BJ (cell line): ENCODE results near the gene MAP4K1. TPM values are rescaled to one million over a fixed set of nuclear protein-coding genes. Genes with fewer than 3 reads are reported as not detected.
"Not testable (repeated sequence)": the region's sequence is repeated elsewhere in the genome, so short reads cannot be mapped to it uniquely, and the experiment has no call there.

Experiments used
- CTCF ChIA-PET: fragments of 350-600 bp; formaldehyde crosslinking; extraction: SDS; loops from one replicate; lab custom pipeline; 2021; ENCODE audit warnings: antibody characterized with exemption, inconsistent platforms; lab: Yijun Ruan, JAX
- POLR2A ChIA-PET: fragments of 300-600 bp; sonication (Branson Sonifier 250); formaldehyde crosslinking; extraction: SDS; loops from one replicate; lab custom pipeline; 2021; ENCODE audit warnings: antibody characterized with exemption; lab: Charles Lee
- DNase-seq: peaks from one replicate; pipeline ENCODE4 v3.0.0-alpha.2; 2011; ENCODE audit warnings: low read depth
- H3K27me3 ChIP-seq: 2 replicates; pipeline ENCODE4 v1.6.0; 2011; ENCODE audit warnings: low read length; ENCODE audit not compliant: control insufficient read depth, insufficient read depth
- H3K36me3 ChIP-seq: 2 replicates; pipeline ENCODE4 v1.5.1; 2011; ENCODE audit warnings: low read length; ENCODE audit not compliant: control insufficient read depth, insufficient read depth
- H3K4me3 ChIP-seq: 2 replicates; pipeline ENCODE4 v1.5.1; 2011; ENCODE audit warnings: low read depth, mild to moderate bottlenecking, control low read depth, low read length
- polyA plus RNA-seq: library from polyadenylated mRNA; depleted of rRNA; stranded (reverse); fragments of >200 nt; gene quantifications from 2 replicates; pipeline ENCODE4 v1.2.3, GENCODE V29; 2011
- TF ChIP-seq, protein P1 (sequence below): IDR thresholded peaks from 2 replicates; pipeline ENCODE4 v1.5.1; 2011; ENCODE audit warnings: low read depth, mild to moderate bottlenecking, control low read depth, inconsistent platforms, low read length, moderate library complexity; ENCODE audit not compliant: insufficient read depth

Gene MAP4K1
- polyA plus RNA-seq, 1 experiment: 0.25 TPM

- ChIA-PET CTCF (no interaction called here), POLR2A (no interaction called here)
- Histone ChIP-seq H3K36me3 (no peaks in the 10 kb centered on the region), H3K4me3 (no peak overlapping the region), H3K27me3 (peaks cover 12% of the 10 kb centered on the region; the same call in 1 of the 2 replicates)
- DNase-seq: no peak
- TF ChIP-seq, protein P1, sequence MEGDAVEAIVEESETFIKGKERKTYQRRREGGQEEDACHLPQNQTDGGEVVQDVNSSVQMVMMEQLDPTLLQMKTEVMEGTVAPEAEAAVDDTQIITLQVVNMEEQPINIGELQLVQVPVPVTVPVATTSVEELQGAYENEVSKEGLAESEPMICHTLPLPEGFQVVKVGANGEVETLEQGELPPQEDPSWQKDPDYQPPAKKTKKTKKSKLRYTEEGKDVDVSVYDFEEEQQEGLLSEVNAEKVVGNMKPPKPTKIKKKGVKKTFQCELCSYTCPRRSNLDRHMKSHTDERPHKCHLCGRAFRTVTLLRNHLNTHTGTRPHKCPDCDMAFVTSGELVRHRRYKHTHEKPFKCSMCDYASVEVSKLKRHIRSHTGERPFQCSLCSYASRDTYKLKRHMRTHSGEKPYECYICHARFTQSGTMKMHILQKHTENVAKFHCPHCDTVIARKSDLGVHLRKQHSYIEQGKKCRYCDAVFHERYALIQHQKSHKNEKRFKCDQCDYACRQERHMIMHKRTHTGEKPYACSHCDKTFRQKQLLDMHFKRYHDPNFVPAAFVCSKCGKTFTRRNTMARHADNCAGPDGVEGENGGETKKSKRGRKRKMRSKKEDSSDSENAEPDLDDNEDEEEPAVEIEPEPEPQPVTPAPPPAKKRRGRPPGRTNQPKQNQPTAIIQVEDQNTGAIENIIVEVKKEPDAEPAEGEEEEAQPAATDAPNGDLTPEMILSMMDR: no peak
Observed at GRCh38 chr19:38563475-38563874, 54.3 kb downstream of the MAP4K1 start.

DNA sequence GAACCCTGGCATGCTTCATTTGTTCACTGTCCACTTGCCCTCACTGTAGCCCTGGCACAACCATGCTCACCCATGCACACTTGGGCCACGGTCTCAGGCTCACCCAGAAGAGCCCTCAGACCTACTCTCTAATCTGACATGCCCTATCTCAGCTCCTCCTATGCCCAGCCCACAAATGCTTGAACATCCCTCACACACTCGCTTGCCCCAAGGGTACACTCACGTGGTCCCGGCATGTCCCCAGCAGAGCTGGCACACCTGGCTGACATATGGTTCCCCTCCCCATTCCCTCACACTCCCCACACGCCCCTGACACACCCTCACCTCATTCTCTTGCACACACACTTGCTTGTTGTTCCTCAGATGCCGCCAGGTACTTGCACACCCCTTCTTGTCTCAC is 55.7 kb downstream of the MAP4K1 start:
- CTCF ChIA-PET: interaction anchor here (0.9 kb wide), 1 partner anchor 13 kb away, joined by 5 read pairs; no protein-coding TSS in a partner anchor
- Histone ChIP-seq H3K4me3 (no peak overlapping the region), H3K36me3 (no peaks in the 10 kb centered on the region), H3K27me3 (peaks cover 10% of the 10 kb centered on the region; the same call in 1 of the 2 replicates)
- DNase-seq: no peak
- TF ChIP-seq, protein P1: no peak
- POLR2A ChIA-PET: no interaction called here

GRCh38 chr19:38561658-38562057 is 56.1 kb downstream of the MAP4K1 start:
- Histone ChIP-seq H3K27me3 (peaks cover 10% of the 10 kb centered on the region; the same call in 1 of the 2 replicates), H3K36me3 (no peaks in the 10 kb centered on the region), H3K4me3 (no peak overlapping the region)
- POLR2A ChIA-PET: no interaction called here
- TF ChIP-seq, protein P1: no peak
- CTCF ChIA-PET: interaction anchor here (0.9 kb wide), 1 partner anchor 12 kb away, joined by 5 read pairs; no protein-coding TSS in a partner anchor
- no peak for DNase-seq

DNA sequence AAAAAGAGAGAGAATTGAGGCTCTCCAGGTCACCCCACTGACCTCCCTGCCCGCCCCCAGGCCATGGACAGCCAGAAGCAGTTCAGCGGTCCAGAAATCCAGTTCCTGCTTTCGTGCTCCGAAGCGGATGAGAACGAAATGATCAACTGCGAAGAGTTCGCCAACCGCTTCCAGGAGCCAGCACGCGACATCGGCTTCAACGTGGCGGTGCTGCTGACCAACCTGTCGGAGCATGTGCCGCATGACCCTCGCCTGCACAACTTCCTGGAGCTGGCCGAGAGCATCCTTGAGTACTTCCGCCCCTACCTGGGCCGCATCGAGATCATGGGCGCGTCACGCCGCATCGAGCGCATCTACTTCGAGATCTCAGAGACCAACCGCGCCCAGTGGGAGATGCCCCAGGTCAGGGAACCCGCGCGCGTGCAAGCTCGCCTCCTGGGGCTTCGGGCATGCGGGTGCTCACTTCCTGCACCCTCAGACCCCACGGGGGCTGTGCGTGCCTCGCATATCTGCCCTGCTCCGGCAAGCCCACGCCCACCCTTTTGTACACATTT is 56.6 kb downstream of the MAP4K1 start:
- peaks cover 7% of the 10 kb centered on the region; the same call in 1 of the 2 replicates for H3K27me3 ChIP-seq
- TF ChIP-seq, protein P1: no peak
- ChIA-PET CTCF (no interaction called here), POLR2A (no interaction called here)
- no peak overlapping the region for H3K4me3 ChIP-seq
- no peaks in the 10 kb centered on the region for H3K36me3 ChIP-seq
- DNase-seq: no peak

DNA sequence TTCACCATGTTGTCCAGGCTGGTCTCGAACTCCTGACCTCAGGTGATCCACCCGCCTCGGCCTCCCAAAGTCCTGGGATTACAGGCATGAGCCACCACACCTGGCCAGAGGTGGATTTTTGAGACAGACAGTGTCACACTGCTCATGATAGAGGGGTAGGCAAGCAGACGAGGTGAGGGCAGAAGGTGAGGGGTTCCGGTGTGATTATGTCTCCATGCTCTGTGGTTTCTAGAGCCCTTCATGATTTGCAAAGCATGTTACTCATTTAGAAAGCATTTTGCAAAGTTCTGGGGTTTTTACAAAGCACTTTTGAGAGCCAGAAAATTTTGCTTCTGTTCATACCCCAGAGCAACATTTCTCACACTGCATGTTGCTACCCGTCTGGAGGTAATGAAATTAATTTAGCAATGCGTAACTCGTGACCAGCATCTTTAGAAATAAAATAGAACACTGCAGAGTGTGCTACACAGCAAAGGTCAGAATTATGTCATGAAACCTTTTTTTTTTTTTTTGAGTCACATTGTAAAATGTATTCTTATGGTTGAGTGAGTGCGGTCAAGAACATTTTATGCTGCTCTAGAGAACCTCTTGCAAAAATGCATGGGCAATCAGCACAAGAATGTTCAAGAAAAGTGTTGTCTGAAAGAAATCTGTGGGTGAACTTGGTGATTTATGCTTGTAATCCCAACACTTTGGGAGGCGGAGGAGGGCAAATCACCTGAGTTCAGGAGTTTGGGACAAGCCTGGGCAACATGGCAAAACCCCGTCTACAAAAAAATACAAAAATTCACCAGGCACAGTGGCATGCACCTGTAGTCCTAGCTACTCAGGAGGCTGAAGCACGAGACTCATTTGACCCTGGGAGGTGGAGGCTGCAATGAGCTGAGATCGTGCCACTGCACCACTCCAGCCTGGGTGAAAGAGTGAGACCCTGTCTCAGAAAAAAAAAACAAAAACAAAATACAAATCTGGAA is 58.0 kb downstream of the MAP4K1 start:
- no peaks in the 10 kb centered on the region for H3K36me3 ChIP-seq
- DNase-seq: no peak
- H3K4me3 ChIP-seq: no peak overlapping the region
- CTCF ChIA-PET: no interaction called here
- TF ChIP-seq, protein P1: no peak
- peaks cover 4% of the 10 kb centered on the region; the same call in 1 of the 2 replicates for H3K27me3 ChIP-seq
- POLR2A ChIA-PET: no interaction called here

GRCh38 chr19:38558933-38559332 is 58.8 kb downstream of the MAP4K1 start:
- CTCF ChIA-PET, H3K27me3 ChIP-seq, DNase-seq, H3K4me3 ChIP-seq, H3K36me3 ChIP-seq, POLR2A ChIA-PET: not testable (repeated sequence)
